HEK293 (cell line): Measurements from ENCODE around the gene PDAP1.

ENCODE experiments used
- CTCF ChIA-PET: fragments of 350-600 bp; formaldehyde crosslinking; extraction: SDS; loops from one replicate; lab custom pipeline; 2021; ENCODE audit warnings: antibody characterized with exemption; lab: Yijun Ruan, JAX
- POLR2A ChIA-PET: fragments of 300-600 bp; formaldehyde crosslinking; extraction: SDS; loops from one replicate; lab custom pipeline; 2020; ENCODE audit warnings: antibody characterized with exemption, inconsistent platforms; lab: Yijun Ruan, JAX
- H3K27ac ChIP-seq: fragments of 200-500 bp; sonication (Bioruptor generic); 2 replicates; pipeline ENCODE4 v1.5.1; 2014; ENCODE audit warnings: low read depth, low read length, control low read depth, inconsistent platforms; ENCODE audit errors: extremely low read depth
- H3K36me3 ChIP-seq, 2 experiments: fragments of 200-500 bp in 1 of 2; sonication (Bioruptor generic) in 1 of 2; 1 replicate in 1 of 2; 2 replicates in 1 of 2; pipeline ENCODE4 v1.5.1; 2014 to 2017; ENCODE audit warnings: inconsistent platforms in 2 of 2, low read length in 2 of 2; ENCODE audit not compliant: control insufficient read depth in 2 of 2, insufficient read depth in 1 of 2
- H3K4me1 ChIP-seq: fragments of 200-500 bp; sonication (Bioruptor generic); 2 replicates; pipeline ENCODE4 v1.5.1; 2014; ENCODE audit warnings: mild to moderate bottlenecking, low read length, inconsistent platforms; ENCODE audit not compliant: control insufficient read depth, insufficient read depth
- H3K4me3 ChIP-seq: 2 replicates; pipeline ENCODE4 v1.5.1; 2011; ENCODE audit warnings: low read depth, mild to moderate bottlenecking, control low read depth, low read length, moderate library complexity
- H3K9me3 ChIP-seq: fragments of 200-500 bp; sonication (Bioruptor generic); 2 replicates; pipeline ENCODE4 v1.5.1; 2014; ENCODE audit warnings: low read depth, low read length, inconsistent platforms; ENCODE audit not compliant: control insufficient read depth, insufficient read depth
- HOXA7 ChIP-seq: sonication (generic); formaldehyde crosslinking; IDR thresholded peaks from 2 replicates; pipeline ENCODE4 v1.8.1; 2022; ENCODE audit warnings: missing genetic modification reagents, borderline replicate concordance
- KLF17 ChIP-seq: fragments of 450-650 bp; formaldehyde crosslinking; IDR thresholded peaks from 2 replicates; pipeline ENCODE4 v1.5.1; 2016; ENCODE audit warnings: missing biosample characterization, missing genetic modification characterization
- PRDM4 ChIP-seq: fragments of 450-650 bp; formaldehyde crosslinking; IDR thresholded peaks from 2 replicates; pipeline ENCODE4 v1.5.1; 2017; ENCODE audit warnings: missing biosample characterization, missing genetic modification characterization
- ZFP41 ChIP-seq: fragments of 450-650 bp; formaldehyde crosslinking; IDR thresholded peaks from 2 replicates; pipeline ENCODE4 v1.5.1; 2016; ENCODE audit warnings: missing biosample characterization, missing genetic modification characterization, borderline replicate concordance
- ZIC2 ChIP-seq: fragments of 450-650 bp; formaldehyde crosslinking; IDR thresholded peaks from 2 replicates; pipeline ENCODE4 v1.5.1; 2016; ENCODE audit warnings: missing biosample characterization, missing genetic modification characterization
- ZNF114 ChIP-seq: fragments of 450-650 bp; formaldehyde crosslinking; IDR thresholded peaks from 2 replicates; pipeline ENCODE4 v1.5.0; 2017; ENCODE audit warnings: missing biosample characterization, missing genetic modification characterization
- ZNF211 ChIP-seq: fragments of 450-650 bp; formaldehyde crosslinking; IDR thresholded peaks from 2 replicates; pipeline ENCODE4 v1.5.1; 2016; ENCODE audit warnings: low read depth, missing biosample characterization, missing genetic modification characterization
- ZNF239 ChIP-seq: fragments of 450-650 bp; formaldehyde crosslinking; IDR thresholded peaks from 2 replicates; pipeline ENCODE4 v1.5.1; 2016; ENCODE audit warnings: missing biosample characterization, missing genetic modification characterization
- ZNF366 ChIP-seq: fragments of 450-650 bp; formaldehyde crosslinking; conservative IDR thresholded peaks from 2 replicates; pipeline ENCODE4 v1.5.1; 2016; ENCODE audit warnings: missing biosample characterization, missing genetic modification characterization
- ZNF433 ChIP-seq: fragments of 450-650 bp; formaldehyde crosslinking; IDR thresholded peaks from 2 replicates; pipeline ENCODE4 v1.5.1; 2016; ENCODE audit warnings: missing biosample characterization, missing genetic modification characterization, low read depth
- ZNF501 ChIP-seq: fragments of 450-650 bp; formaldehyde crosslinking; IDR thresholded peaks from 2 replicates; pipeline ENCODE4 v1.5.1; 2016; ENCODE audit warnings: missing biosample characterization, missing genetic modification characterization
- ZNF521 ChIP-seq: fragments of 450-650 bp; formaldehyde crosslinking; IDR thresholded peaks from 2 replicates; pipeline ENCODE4 v1.5.1; 2017; ENCODE audit warnings: missing biosample characterization, mild to moderate bottlenecking, missing genetic modification characterization
- ZNF610 ChIP-seq: fragments of 450-650 bp; formaldehyde crosslinking; IDR thresholded peaks from 2 replicates; pipeline ENCODE4 v1.5.1; 2016; ENCODE audit warnings: missing biosample characterization, missing genetic modification characterization, borderline replicate concordance
- ZSCAN23 ChIP-seq: fragments of 450-650 bp; formaldehyde crosslinking; IDR thresholded peaks from 2 replicates; pipeline ENCODE4 v1.5.1; 2016; ENCODE audit warnings: missing biosample characterization, missing genetic modification characterization
- TF ChIP-seq, protein P1 (sequence below): fragments of 450-650 bp; formaldehyde crosslinking; IDR thresholded peaks from 2 replicates; pipeline ENCODE4 v1.5.1; 2017; ENCODE audit warnings: missing biosample characterization, missing genetic modification characterization
- TF ChIP-seq, protein P2 (sequence below): fragments of 450-650 bp; formaldehyde crosslinking; IDR thresholded peaks from 2 replicates; pipeline ENCODE4 v1.5.1; 2016; ENCODE audit warnings: missing biosample characterization, missing genetic modification characterization
- TF ChIP-seq, protein P3 (sequence below): fragments of 450-650 bp; formaldehyde crosslinking; IDR thresholded peaks from 2 replicates; pipeline ENCODE4 v1.5.1; 2016; ENCODE audit warnings: missing biosample characterization, missing genetic modification characterization

Gene PDAP1

GRCh38 chr7:99448855-99449254 lies 40.5 kb upstream of the PDAP1 start:
- Histone ChIP-seq H3K27ac (no peak overlapping the region), H3K4me1 (no peaks in the 10 kb centered on the region)
- POLR2A ChIA-PET = interaction anchor here (1.2 to 2.6 kb wide), 3 partner anchors 9 to 29 kb away, joined by 3 to 7 read pairs (median 5); partner anchors contain the start of genes CPSF4 and PTCD1
- CTCF ChIA-PET = no interaction called here
- TF ChIP-seq ZNF610 (tag by site-specific recombination) (no peak), ZIC2 (tag by site-specific recombination) (peak; percentile 92), KLF17 (tag by site-specific recombination) (no peak), ZNF239 (tag by site-specific recombination) (no peak), ZNF366 (tag by site-specific recombination) (no peak), ZNF521 (tag by site-specific recombination) (no peak), PRDM4 (tag by site-specific recombination) (no peak)
- TF ChIP-seq, all 188 proteins: peak for 1
- no peak overlapping the region for H3K4me3 ChIP-seq
- no peaks in the 10 kb centered on the region for H3K9me3 ChIP-seq
- peaks cover 38 to 86% of the 10 kb centered on the region in 2 experiments for H3K36me3 ChIP-seq

DNA sequence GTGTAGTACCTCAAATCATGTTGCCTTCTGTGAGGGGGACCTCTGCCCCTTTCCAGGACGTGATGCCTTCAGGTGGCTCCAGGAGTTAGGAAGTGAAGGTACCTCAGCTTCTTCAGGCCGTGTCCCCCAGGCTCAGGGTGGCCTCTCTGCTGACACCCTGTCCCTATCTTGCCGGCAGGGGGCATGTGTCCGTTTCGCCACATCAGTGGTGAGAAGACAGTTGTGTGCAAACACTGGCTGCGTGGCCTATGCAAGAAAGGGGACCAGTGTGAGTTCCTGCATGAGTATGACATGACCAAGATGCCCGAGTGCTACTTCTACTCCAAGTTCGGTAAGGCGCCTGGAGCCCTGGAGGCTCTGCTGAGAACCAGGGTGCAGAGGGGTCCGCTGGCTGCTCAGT lies 39.5 kb upstream of the PDAP1 start:
- POLR2A ChIA-PET = interaction anchor here (2.6 kb wide), 1 partner anchor 10 kb away, joined by 7 read pairs; the partner anchor contains the start of genes CPSF4 and PTCD1
- Histone ChIP-seq H3K27ac (no peak overlapping the region), H3K9me3 (no peaks in the 10 kb centered on the region), H3K4me3 (no peak overlapping the region), H3K36me3 (peaks cover 47 to 86% of the 10 kb centered on the region in 2 experiments), H3K4me1 (no peaks in the 10 kb centered on the region)
- CTCF ChIA-PET = interaction anchor here (0.7 kb wide), 2 partner anchors 46 to 62 kb away, joined by 3 read pairs; no protein-coding TSS in a partner anchor
- TF ChIP-seq ZNF433 (tag by site-specific recombination) = no peak

- Histone ChIP-seq H3K9me3 (no peaks in the 10 kb centered on the region), H3K36me3 (peaks cover 62 to 83% of the 10 kb centered on the region in 2 experiments), H3K4me3 (no peak overlapping the region), H3K27ac (no peak overlapping the region), H3K4me1 (no peaks in the 10 kb centered on the region)
- CTCF ChIA-PET = no interaction called here
- POLR2A ChIA-PET = no interaction called here
- TF ChIP-seq, protein P1, sequence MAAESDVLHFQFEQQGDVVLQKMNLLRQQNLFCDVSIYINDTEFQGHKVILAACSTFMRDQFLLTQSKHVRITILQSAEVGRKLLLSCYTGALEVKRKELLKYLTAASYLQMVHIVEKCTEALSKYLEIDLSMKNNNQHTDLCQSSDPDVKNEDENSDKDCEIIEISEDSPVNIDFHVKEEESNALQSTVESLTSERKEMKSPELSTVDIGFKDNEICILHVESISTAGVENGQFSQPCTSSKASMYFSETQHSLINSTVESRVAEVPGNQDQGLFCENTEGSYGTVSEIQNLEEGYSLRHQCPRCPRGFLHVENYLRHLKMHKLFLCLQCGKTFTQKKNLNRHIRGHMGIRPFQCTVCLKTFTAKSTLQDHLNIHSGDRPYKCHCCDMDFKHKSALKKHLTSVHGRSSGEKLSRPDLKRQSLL (tag by site-specific recombination) = no peak
- TF ChIP-seq PRDM4 (tag by site-specific recombination) = no peak
- TF ChIP-seq ZSCAN23 (tag by site-specific recombination) = no peak
- no peak for TF ChIP-seq HOXA7 (CRISPR knock-in tag)
- no peak for TF ChIP-seq ZNF114 (tag by site-specific recombination)
- TF ChIP-seq ZFP41 = no peak
- TF ChIP-seq, protein P2, sequence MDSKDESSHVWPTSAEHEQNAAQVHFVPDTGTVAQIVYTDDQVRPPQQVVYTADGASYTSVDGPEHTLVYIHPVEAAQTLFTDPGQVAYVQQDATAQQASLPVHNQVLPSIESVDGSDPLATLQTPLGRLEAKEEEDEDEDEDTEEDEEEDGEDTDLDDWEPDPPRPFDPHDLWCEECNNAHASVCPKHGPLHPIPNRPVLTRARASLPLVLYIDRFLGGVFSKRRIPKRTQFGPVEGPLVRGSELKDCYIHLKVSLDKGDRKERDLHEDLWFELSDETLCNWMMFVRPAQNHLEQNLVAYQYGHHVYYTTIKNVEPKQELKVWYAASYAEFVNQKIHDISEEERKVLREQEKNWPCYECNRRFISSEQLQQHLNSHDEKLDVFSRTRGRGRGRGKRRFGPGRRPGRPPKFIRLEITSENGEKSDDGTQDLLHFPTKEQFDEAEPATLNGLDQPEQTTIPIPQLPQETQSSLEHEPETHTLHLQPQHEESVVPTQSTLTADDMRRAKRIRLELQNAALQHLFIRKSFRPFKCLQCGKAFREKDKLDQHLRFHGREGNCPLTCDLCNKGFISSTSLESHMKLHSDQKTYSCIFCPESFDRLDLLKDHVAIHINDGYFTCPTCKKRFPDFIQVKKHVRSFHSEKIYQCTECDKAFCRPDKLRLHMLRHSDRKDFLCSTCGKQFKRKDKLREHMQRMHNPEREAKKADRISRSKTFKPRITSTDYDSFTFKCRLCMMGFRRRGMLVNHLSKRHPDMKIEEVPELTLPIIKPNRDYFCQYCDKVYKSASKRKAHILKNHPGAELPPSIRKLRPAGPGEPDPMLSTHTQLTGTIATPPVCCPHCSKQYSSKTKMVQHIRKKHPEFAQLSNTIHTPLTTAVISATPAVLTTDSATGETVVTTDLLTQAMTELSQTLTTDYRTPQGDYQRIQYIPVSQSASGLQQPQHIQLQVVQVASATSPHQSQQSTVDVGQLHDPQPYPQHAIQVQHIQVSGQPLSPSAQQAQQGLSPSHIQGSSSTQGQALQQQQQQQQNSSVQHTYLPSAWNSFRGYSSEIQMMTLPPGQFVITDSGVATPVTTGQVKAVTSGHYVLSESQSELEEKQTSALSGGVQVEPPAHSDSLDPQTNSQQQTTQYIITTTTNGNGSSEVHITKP (tag by site-specific recombination) = no peak
- TF ChIP-seq, protein P3, sequence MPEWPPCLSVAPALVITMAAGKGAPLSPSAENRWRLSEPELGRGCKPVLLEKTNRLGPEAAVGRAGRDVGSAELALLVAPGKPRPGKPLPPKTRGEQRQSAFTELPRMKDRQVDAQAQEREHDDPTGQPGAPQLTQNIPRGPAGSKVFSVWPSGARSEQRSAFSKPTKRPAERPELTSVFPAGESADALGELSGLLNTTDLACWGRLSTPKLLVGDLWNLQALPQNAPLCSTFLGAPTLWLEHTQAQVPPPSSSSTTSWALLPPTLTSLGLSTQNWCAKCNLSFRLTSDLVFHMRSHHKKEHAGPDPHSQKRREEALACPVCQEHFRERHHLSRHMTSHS = no peak
- TF ChIP-seq ZNF211 (tag by site-specific recombination) = no peak
- TF ChIP-seq ZNF501 (tag by site-specific recombination) = no peak
Observed at GRCh38 chr7:99446096-99446495, 37.7 kb upstream of the PDAP1 start.
